ENCODE results near the gene FAM43A. TPM values are rescaled to one million over a fixed set of nuclear protein-coding genes. Genes with fewer than 3 reads are reported as not detected.

Gene FAM43A
- total and polyA plus RNA-seq, 10 of the 15 experiments (the other 5 are each of a cell fraction or from before 2014, with no cell fraction given): 0.27 to 5.0 (median 1.1) TPM

DNA sequence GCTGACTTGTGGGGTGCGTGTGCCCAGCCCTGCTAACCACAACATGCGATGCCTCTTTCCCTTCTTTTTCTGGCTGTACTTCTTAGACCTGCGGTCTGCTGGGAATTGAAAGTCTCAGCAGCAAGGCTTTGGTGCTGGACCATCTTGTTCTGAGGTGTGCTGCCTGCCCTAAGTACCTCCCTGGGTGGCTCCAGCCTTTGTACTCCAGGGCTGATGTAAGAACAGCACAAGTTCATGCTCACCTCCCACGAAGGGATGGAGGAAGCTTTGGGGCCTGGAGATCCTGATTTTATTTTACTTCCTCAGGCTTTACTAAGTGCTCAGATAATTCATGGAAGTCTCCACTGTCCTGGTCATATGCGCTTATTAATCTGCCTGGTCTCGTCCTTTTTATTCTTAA is 28.9 kb downstream of the FAM43A start (continued):
- TF ChIP-seq CEBPZ (IDR thresholded peaks at IDR 0.05; ENCODE audit: low read depth, low read length): no peak
- TF ChIP-seq BRCA1 (IDR thresholded peaks at IDR 0.05; ENCODE audit: low read depth, low read length): no peak
- TF ChIP-seq ZNF592 (IDR thresholded peaks at IDR 0.05): no peak
- TF ChIP-seq CHD1 (IDR thresholded peaks at IDR 0.05; ENCODE audit: low read depth, low read length): no peak
- no peak for TF ChIP-seq ZNF622 (IDR thresholded peaks at IDR 0.05)
- no peak for TF ChIP-seq NKRF (conservative IDR thresholded peaks at IDR 0.05)
- TF ChIP-seq ZZZ3 (IDR thresholded peaks at IDR 0.05; ENCODE audit: control insufficient read depth, insufficient read length, low read depth): no peak
- TF ChIP-seq POLR2A (IDR thresholded peaks at IDR 0.05; ENCODE audit: low read depth, low read length): no peak

Measured in GM12878 (cell line).